ENCODE results near the gene SLC41A1.

SLC41A1 gene

GRCh38 chr1:205809942-205810345 lies 3.1 kb downstream of the SLC41A1 start:
- in situ Hi-C loops (cut with MboI; ENCODE audit: low sequenced_read_pairs, unreplicated experiment): no loop called here
- no peak for TF ChIP-seq CTCF (IDR thresholded peaks at IDR 0.05; ENCODE audit: borderline replicate concordance, control extremely low read depth, extremely low read depth, insufficient read depth, missing control alignments)
- DNase-seq (ENCODE audit: low spot score): no peak

GRCh38 chr1:205809469-205809868 lies 3.5 kb downstream of the SLC41A1 start:
- in situ Hi-C loops (cut with MboI; ENCODE audit: low sequenced_read_pairs, unreplicated experiment): no loop called here
- TF ChIP-seq CTCF (IDR thresholded peaks at IDR 0.05; ENCODE audit: borderline replicate concordance, control extremely low read depth, extremely low read depth, insufficient read depth, missing control alignments): no peak
- no peak for DNase-seq (ENCODE audit: low spot score)

GRCh38 chr1:205805082-205805711 lies 7.8 kb downstream of the SLC41A1 start:
- DNase-seq (ENCODE audit: low spot score): no peak
- TF ChIP-seq CTCF (IDR thresholded peaks at IDR 0.05; ENCODE audit: borderline replicate concordance, control extremely low read depth, extremely low read depth, insufficient read depth, missing control alignments): no peak
- in situ Hi-C loops (cut with MboI; ENCODE audit: low sequenced_read_pairs, unreplicated experiment): no loop called here

- DNase-seq (ENCODE audit: low spot score): no peak
- in situ Hi-C loops (cut with MboI; ENCODE audit: low sequenced_read_pairs, unreplicated experiment): no loop called here
- no peak for TF ChIP-seq CTCF (IDR thresholded peaks at IDR 0.05; ENCODE audit: borderline replicate concordance, control extremely low read depth, extremely low read depth, insufficient read depth, missing control alignments)
Observed at GRCh38 chr1:205804605-205805004, 8.4 kb downstream of the SLC41A1 start.

GRCh38 chr1:205803986-205804385 lies 9.0 kb downstream of the SLC41A1 start:
- no peak for DNase-seq (ENCODE audit: low spot score)
- in situ Hi-C loops (cut with MboI; ENCODE audit: low sequenced_read_pairs, unreplicated experiment): no loop called here
- TF ChIP-seq CTCF (IDR thresholded peaks at IDR 0.05; ENCODE audit: borderline replicate concordance, control extremely low read depth, extremely low read depth, insufficient read depth, missing control alignments): no peak

- TF ChIP-seq CTCF (IDR thresholded peaks at IDR 0.05; ENCODE audit: borderline replicate concordance, control extremely low read depth, extremely low read depth, insufficient read depth, missing control alignments): no peak
- in situ Hi-C loops (cut with MboI; ENCODE audit: low sequenced_read_pairs, unreplicated experiment): no loop called here
- DNase-seq (ENCODE audit: low spot score): no peak
Observed at GRCh38 chr1:205802060-205802459, 10.9 kb downstream of the SLC41A1 start.
